ENCODE data around the gene C3AR1.
A peak's percentile ranks its signal among the peaks of the same experiment; 100 is the strongest.

C3AR1 gene

DNA sequence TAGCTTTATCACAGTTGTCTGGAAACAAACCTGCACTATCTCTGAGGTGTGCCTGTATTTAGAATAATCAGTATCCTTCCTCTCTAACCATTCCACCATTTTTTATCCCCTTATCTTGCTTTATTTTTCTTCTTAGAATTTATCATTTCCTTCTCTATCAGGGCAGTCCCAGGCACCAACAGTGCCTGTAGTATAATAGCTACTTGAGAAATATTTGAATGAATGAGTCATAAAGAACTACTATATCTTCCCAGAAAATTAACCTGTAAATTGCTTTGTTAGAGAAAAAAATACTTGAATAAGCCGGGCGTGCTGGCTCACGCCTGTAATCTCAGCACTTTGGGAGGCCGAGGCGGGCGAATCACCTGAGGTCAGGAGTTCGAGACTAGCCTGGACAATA lies 54.8 kb downstream of the C3AR1 start:
- TF ChIP-seq, protein P1, sequence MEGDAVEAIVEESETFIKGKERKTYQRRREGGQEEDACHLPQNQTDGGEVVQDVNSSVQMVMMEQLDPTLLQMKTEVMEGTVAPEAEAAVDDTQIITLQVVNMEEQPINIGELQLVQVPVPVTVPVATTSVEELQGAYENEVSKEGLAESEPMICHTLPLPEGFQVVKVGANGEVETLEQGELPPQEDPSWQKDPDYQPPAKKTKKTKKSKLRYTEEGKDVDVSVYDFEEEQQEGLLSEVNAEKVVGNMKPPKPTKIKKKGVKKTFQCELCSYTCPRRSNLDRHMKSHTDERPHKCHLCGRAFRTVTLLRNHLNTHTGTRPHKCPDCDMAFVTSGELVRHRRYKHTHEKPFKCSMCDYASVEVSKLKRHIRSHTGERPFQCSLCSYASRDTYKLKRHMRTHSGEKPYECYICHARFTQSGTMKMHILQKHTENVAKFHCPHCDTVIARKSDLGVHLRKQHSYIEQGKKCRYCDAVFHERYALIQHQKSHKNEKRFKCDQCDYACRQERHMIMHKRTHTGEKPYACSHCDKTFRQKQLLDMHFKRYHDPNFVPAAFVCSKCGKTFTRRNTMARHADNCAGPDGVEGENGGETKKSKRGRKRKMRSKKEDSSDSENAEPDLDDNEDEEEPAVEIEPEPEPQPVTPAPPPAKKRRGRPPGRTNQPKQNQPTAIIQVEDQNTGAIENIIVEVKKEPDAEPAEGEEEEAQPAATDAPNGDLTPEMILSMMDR (conservative IDR thresholded peaks at IDR 0.05; ENCODE audit: low read depth, low read length), result no peak
- H3K4me3 ChIP-seq (ENCODE audit: low read depth, low read length), result no peak overlapping the region
- peak; percentile 64 for DNase-seq (ENCODE audit: low read depth)

All from choroid plexus epithelial cell (primary cell).